ENCODE results near the gene ACTRT2. TPM values are rescaled to one million over a fixed set of nuclear protein-coding genes. Genes with fewer than 3 reads are reported as not detected.
A peak's percentile ranks its signal among the peaks of the same experiment; 100 is the strongest.

ACTRT2 gene
- total RNA-seq, 4 donors from 2014 or later = not detected

GRCh38 chr1:3058263-3059030, 37.2 kb downstream of the ACTRT2 start:
- H3K27ac ChIP-seq = no peak overlapping the region
- peaks cover 0 to 22% (median 0%) of the 10 kb centered on the region in 3 donors for H3K36me3 ChIP-seq
- WGBS, 2 donors = 87 to 88% methylated on average over 10 of the region's 10 CpGs
- H3K4me1 ChIP-seq = peaks cover 0 to 27% (median 5%) of the 10 kb centered on the region in 4 donors
- no peak for DNase-seq (ENCODE audit: low spot score in 2 of 2)
- H3K27me3 ChIP-seq = peaks cover 0 to 24% of the 10 kb centered on the region in 2 donors
- H3K9me3 ChIP-seq = no peaks in the 10 kb centered on the region
- TF ChIP-seq CTCF (IDR thresholded peaks at IDR 0.05) = no peak
- no peak for TF ChIP-seq POLR2A (IDR thresholded peaks at IDR 0.05)
- no peak for TF ChIP-seq EP300 (IDR thresholded peaks at IDR 0.05)
- H3K4me3 ChIP-seq = no peak overlapping the region

DNA sequence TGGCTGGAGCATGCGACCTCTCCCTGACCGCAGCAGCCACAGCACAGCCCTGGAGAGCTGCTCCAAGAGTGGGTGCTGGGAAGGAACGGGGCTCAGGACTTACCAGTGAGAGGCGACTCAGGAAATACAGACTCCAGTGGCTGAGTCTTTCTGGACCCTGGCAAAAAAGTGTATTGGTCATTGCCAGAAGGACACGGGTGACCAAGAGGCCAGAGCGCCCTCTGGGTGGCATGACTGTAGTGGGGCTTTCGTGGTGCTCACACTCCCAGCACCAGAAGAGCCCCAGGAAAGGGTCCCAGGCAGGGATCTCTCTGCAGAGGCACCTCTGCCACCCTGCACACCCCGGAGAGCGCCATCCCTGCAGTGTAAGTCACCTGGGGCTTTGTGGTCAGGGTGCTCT, 38.9 kb downstream of the ACTRT2 start:
- H3K27me3 ChIP-seq = peaks cover 0 to 37% of the 10 kb centered on the region in 2 donors
- peaks cover 0 to 39% (median 16%) of the 10 kb centered on the region in 4 donors for H3K4me1 ChIP-seq
- WGBS, 2 donors = 45 to 79% methylated on average over 6 to 9 of the region's 9 CpGs
- peaks cover 0 to 22% (median 0%) of the 10 kb centered on the region in 3 donors for H3K36me3 ChIP-seq
- TF ChIP-seq EP300 (IDR thresholded peaks at IDR 0.05) (no peak), POLR2A (IDR thresholded peaks at IDR 0.05) (no peak), CTCF (IDR thresholded peaks at IDR 0.05) (no peak)
- H3K27ac ChIP-seq = no peak overlapping the region
- H3K4me3 ChIP-seq = no peak overlapping the region
- H3K9me3 ChIP-seq = no peaks in the 10 kb centered on the region
- no peak for DNase-seq (ENCODE audit: low spot score in 2 of 2)

GRCh38 chr1:3060601-3061551, 39.6 kb downstream of the ACTRT2 start:
- no peaks in the 10 kb centered on the region for H3K9me3 ChIP-seq
- TF ChIP-seq CTCF (IDR thresholded peaks at IDR 0.05) = no peak
- TF ChIP-seq POLR2A (IDR thresholded peaks at IDR 0.05) = no peak
- no peak for TF ChIP-seq EP300 (IDR thresholded peaks at IDR 0.05)
- peaks cover 0 to 44% of the 10 kb centered on the region in 2 donors for H3K27me3 ChIP-seq
- H3K4me3 ChIP-seq = no peak overlapping the region
- peak overlapping the region in 1 of 4 donors; percentile 94 for H3K27ac ChIP-seq
- WGBS, 2 donors = 70 to 75% methylated on average over 12 of the region's 15 CpGs
- no peak for DNase-seq (ENCODE audit: low spot score in 2 of 2)
- peaks cover 0 to 45% (median 17%) of the 10 kb centered on the region in 4 donors for H3K4me1 ChIP-seq
- H3K36me3 ChIP-seq = peaks cover 0 to 22% (median 0%) of the 10 kb centered on the region in 3 donors

DNA sequence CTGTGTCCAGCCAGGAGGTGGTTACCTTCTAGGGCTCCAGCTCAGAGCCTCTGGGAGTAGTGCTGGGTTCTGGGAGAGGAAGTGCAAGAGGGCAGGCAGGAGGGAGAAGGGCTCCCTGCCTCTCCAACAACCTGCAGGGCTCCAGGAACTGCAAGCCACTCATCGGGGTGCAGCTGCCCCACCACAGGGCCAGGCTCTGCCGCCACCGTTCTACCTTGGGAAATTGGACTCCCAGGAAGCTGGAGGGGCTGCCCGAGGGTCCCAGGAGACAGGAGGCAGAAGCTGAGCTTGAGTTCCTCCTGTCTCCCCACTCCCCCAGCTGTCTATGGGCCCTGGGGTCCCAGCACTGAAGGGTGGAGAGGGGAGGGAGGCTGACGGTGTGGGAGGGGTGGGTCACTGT, 40.3 kb downstream of the ACTRT2 start:
- Histone ChIP-seq H3K36me3 (peaks cover 0 to 22% (median 0%) of the 10 kb centered on the region in 3 donors), H3K27me3 (peaks cover 0 to 49% of the 10 kb centered on the region in 2 donors), H3K4me3 (no peak overlapping the region), H3K9me3 (no peaks in the 10 kb centered on the region), H3K4me1 (peaks cover 0 to 51% (median 17%) of the 10 kb centered on the region in 4 donors), H3K27ac (peak overlapping the region in 2 of 4 donors; percentile 94 to 95)
- DNase-seq (ENCODE audit: low spot score in 2 of 2) = no peak
- 51 to 67% methylated on average over 2 to 4 of the region's 5 CpGs for WGBS, 2 donors
- TF ChIP-seq EP300 (IDR thresholded peaks at IDR 0.05) (no peak), POLR2A (IDR thresholded peaks at IDR 0.05) (no peak), CTCF (IDR thresholded peaks at IDR 0.05) (no peak)
